Mucosa of stomach (tissue), 1 donor: ENCODE measurements around the gene MED27.

Experiments used
- H3K27me3 ChIP-seq: one replicate; pipeline ENCODE4 v1.7.0; 2013; ENCODE audit warnings: mild to moderate bottlenecking, low read length; ENCODE audit not compliant: control insufficient read depth, insufficient read depth
- H3K36me3 ChIP-seq: one replicate; pipeline ENCODE4 v1.7.0; 2013; ENCODE audit warnings: low read length; ENCODE audit not compliant: control insufficient read depth, insufficient read depth
- H3K4me1 ChIP-seq: one replicate; pipeline ENCODE4 v1.7.0; 2013; ENCODE audit warnings: mild to moderate bottlenecking, low read length; ENCODE audit not compliant: control insufficient read depth, insufficient read depth
- H3K4me3 ChIP-seq: one replicate; pipeline ENCODE4 v1.7.0; 2013; ENCODE audit warnings: low read length
- H3K9ac ChIP-seq: one replicate; pipeline ENCODE4 v1.7.0; 2013; ENCODE audit warnings: mild to moderate bottlenecking, low read length, moderate library complexity
- H3K9me3 ChIP-seq: one replicate; pipeline ENCODE4 v1.7.0; 2013; ENCODE audit warnings: mild to moderate bottlenecking, low read length, moderate library complexity; ENCODE audit not compliant: control insufficient read depth
- donor health status: Pancreatic carcinoma.

The MED27 gene

GRCh38 chr9:132008855-132009812 is 70.5 kb downstream of the MED27 start:
- Histone ChIP-seq H3K4me3 (no peak overlapping the region), H3K36me3 (no peaks in the 10 kb centered on the region), H3K4me1 (peaks cover 17% of the 10 kb centered on the region), H3K9ac (no peak overlapping the region), H3K9me3 (no peaks in the 10 kb centered on the region), H3K27me3 (no peaks in the 10 kb centered on the region)

- Histone ChIP-seq H3K4me1 (peaks cover 15% of the 10 kb centered on the region), H3K27me3 (no peaks in the 10 kb centered on the region), H3K36me3 (no peaks in the 10 kb centered on the region), H3K9ac (no peak overlapping the region), H3K9me3 (no peaks in the 10 kb centered on the region), H3K4me3 (no peak overlapping the region)
Measured at GRCh38 chr9:132008184-132008803, 71.4 kb downstream of the MED27 start.

- H3K27me3 ChIP-seq: no peaks in the 10 kb centered on the region
- H3K4me1 ChIP-seq: peaks cover 7% of the 10 kb centered on the region
- no peak overlapping the region for H3K9ac ChIP-seq
- no peaks in the 10 kb centered on the region for H3K36me3 ChIP-seq
- no peak overlapping the region for H3K4me3 ChIP-seq
- H3K9me3 ChIP-seq: no peaks in the 10 kb centered on the region
Measured at GRCh38 chr9:132007371-132008025, 72.2 kb downstream of the MED27 start.

GRCh38 chr9:132006677-132007370 is 72.8 kb downstream of the MED27 start:
- H3K9ac ChIP-seq: no peak overlapping the region
- H3K36me3 ChIP-seq: no peaks in the 10 kb centered on the region
- H3K9me3 ChIP-seq: no peaks in the 10 kb centered on the region
- peaks cover 4% of the 10 kb centered on the region for H3K4me1 ChIP-seq
- H3K27me3 ChIP-seq: no peaks in the 10 kb centered on the region
- no peak overlapping the region for H3K4me3 ChIP-seq

GRCh38 chr9:132005899-132006298 is 73.8 kb downstream of the MED27 start:
- Histone ChIP-seq H3K4me3 (no peak overlapping the region), H3K9ac (no peak overlapping the region), H3K4me1 (peaks cover 4% of the 10 kb centered on the region), H3K27me3 (no peaks in the 10 kb centered on the region), H3K9me3 (no peaks in the 10 kb centered on the region), H3K36me3 (no peaks in the 10 kb centered on the region)

- Histone ChIP-seq H3K27me3 (no peaks in the 10 kb centered on the region), H3K4me1 (peaks cover 2% of the 10 kb centered on the region), H3K36me3 (no peaks in the 10 kb centered on the region), H3K9ac (no peak overlapping the region), H3K9me3 (no peaks in the 10 kb centered on the region), H3K4me3 (no peak overlapping the region)
Measured at GRCh38 chr9:132004323-132004722, 75.3 kb downstream of the MED27 start.

- H3K9me3 ChIP-seq: no peaks in the 10 kb centered on the region
- H3K27me3 ChIP-seq: no peaks in the 10 kb centered on the region
- no peak overlapping the region for H3K9ac ChIP-seq
- no peaks in the 10 kb centered on the region for H3K4me1 ChIP-seq
- H3K4me3 ChIP-seq: no peak overlapping the region
- no peaks in the 10 kb centered on the region for H3K36me3 ChIP-seq
Measured at GRCh38 chr9:132003896-132004295, 75.8 kb downstream of the MED27 start.

- H3K4me3 ChIP-seq: no peak overlapping the region
- no peak overlapping the region for H3K9ac ChIP-seq
- no peaks in the 10 kb centered on the region for H3K36me3 ChIP-seq
- no peaks in the 10 kb centered on the region for H3K9me3 ChIP-seq
- no peaks in the 10 kb centered on the region for H3K4me1 ChIP-seq
- no peaks in the 10 kb centered on the region for H3K27me3 ChIP-seq
Measured at GRCh38 chr9:132003319-132003704, 76.4 kb downstream of the MED27 start.

GRCh38 chr9:132002643-132003318 is 76.9 kb downstream of the MED27 start:
- H3K9me3 ChIP-seq: no peaks in the 10 kb centered on the region
- H3K9ac ChIP-seq: no peak overlapping the region
- H3K27me3 ChIP-seq: no peaks in the 10 kb centered on the region
- H3K36me3 ChIP-seq: no peaks in the 10 kb centered on the region
- no peaks in the 10 kb centered on the region for H3K4me1 ChIP-seq
- H3K4me3 ChIP-seq: no peak overlapping the region

- no peaks in the 10 kb centered on the region for H3K9me3 ChIP-seq
- H3K9ac ChIP-seq: no peak overlapping the region
- H3K4me1 ChIP-seq: peaks cover 8% of the 10 kb centered on the region
Measured at GRCh38 chr9:132001567-132001966, 78.1 kb downstream of the MED27 start.

GRCh38 chr9:132000659-132001058 is 79.0 kb downstream of the MED27 start:
- Histone ChIP-seq H3K36me3 (no peaks in the 10 kb centered on the region), H3K27me3 (no peaks in the 10 kb centered on the region), H3K9me3 (no peaks in the 10 kb centered on the region), H3K4me1 (peaks cover 10% of the 10 kb centered on the region), H3K4me3 (no peak overlapping the region), H3K9ac (no peak overlapping the region)

More at GRCh38 chr9:132001567-132001966, 78.1 kb downstream of the MED27 start:
- Histone ChIP-seq H3K4me3 (no peak overlapping the region), H3K27me3 (no peaks in the 10 kb centered on the region), H3K36me3 (no peaks in the 10 kb centered on the region)
